ENCODE results near the gene GABRB1.

The GABRB1 gene

DNA sequence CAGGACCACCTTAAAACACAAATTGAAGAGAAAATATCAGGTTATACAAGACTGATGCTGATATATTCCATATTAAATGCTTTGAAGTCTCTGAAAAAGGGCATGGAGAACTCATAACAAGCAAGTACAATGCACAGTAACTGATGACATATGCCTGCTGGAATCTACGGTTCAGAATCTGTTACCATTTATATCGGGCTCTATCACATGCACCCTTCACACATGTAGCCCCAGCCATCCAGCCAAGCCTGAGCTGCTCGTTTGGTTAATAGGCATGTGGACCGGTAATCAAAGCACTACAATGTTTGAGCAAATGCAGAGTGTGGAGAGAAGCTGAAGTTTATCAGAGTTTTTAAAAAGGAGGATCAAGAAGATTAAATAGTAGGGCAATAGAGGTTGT, 420.3 kb downstream of the GABRB1 start:
- H3K36me3 Mint-ChIP-seq (ENCODE audit: low read depth): peaks cover 64% of the 10 kb centered on the region
- H3K27ac Mint-ChIP-seq: no peak overlapping the region
- H3K4me1 Mint-ChIP-seq (ENCODE audit: low read depth): no peaks in the 10 kb centered on the region
- H3K9me3 Mint-ChIP-seq: no peaks in the 10 kb centered on the region
- intact Hi-C loops (cut with micrococcal nuclease): no loop called here
- no peak overlapping the region for H3K4me3 Mint-ChIP-seq
- H3K27me3 Mint-ChIP-seq: no peaks in the 10 kb centered on the region

DNA sequence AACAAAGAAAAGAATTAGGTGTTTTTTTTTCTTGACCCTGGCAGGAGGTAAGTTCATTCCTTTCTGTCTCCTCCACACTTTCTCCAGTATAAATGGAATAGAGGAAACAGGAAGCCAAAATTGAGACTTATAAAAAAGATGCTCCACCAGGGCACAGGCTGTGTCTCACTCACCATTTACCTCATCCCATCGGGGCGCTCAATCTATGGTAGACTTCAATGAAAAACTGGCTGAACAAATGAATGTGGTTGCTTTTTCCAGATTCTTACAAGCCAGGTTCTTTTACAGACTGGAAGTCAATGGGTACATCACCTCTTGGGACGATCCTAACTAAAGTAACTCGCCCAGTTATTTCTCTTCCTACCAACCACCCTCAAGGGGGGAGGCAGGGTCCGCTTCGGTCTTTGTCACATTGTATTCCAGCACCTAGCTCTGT, 431.4 kb downstream of the GABRB1 start:
- H3K36me3 Mint-ChIP-seq (ENCODE audit: low read depth): peaks cover 24% of the 10 kb centered on the region
- peak overlapping the region; percentile 93 for H3K27ac Mint-ChIP-seq
- peak overlapping the region; percentile 87 for H3K4me3 Mint-ChIP-seq
- no peaks in the 10 kb centered on the region for H3K9me3 Mint-ChIP-seq
- intact Hi-C loops (cut with micrococcal nuclease): loop anchor here (1.0 to 5.0 kb wide), 2 partner anchors 22 to 104 kb away; partner anchors contain the start of gene ATP10D
- H3K27me3 Mint-ChIP-seq: no peaks in the 10 kb centered on the region
- H3K4me1 Mint-ChIP-seq (ENCODE audit: low read depth): peaks cover 34% of the 10 kb centered on the region

DNA sequence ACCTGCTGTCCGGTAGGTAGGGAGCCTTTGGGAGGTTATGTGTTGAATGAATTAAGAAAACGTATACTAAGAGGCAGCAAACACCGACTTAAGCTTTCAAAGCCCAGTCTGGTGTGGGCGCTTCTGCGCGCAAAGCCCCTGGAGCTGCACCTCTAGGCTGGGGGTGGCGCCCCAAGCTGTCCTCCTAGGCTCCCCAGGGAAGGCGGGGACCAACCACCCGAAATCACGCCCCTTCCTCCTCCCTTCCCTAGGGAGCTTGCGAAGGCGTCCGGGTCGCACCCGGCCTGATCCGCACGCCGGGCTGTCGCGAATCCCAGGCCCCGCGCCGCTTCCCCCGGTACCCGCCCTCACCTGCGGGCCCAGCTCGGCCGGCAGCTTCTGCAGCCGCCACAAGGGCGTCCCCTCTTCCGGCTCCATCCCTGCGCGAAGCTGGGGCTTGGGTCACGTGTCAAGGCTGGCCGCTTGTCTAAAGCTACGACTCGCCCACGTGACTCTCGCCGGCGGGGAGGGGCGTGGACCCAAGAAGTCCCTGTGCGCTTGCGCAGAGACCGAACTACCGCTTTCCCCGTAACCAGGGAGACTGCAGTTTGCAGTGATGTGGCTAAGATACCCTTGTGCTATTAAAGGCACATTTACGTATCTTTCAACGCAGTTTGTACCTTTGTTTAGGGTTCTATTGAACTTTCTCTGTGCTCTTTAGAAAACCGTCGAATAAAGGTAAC, 432.0 kb downstream of the GABRB1 start, which contains the start of gene COMMD8:
Gene COMMD8, minus strand, starts transcription at position 468 of the 722 bp plus-strand sequence. Its CDS starts 51 bp downstream, at position 417.
- peak within 1 kb of the TSS; percentile 93 for H3K27ac Mint-ChIP-seq
- H3K9me3 Mint-ChIP-seq: no peaks in the 10 kb centered on the region
- peak within 1 kb of the TSS; percentile 87 for H3K4me3 Mint-ChIP-seq
- peaks cover 18% of the 10 kb centered on the region for H3K36me3 Mint-ChIP-seq (ENCODE audit: low read depth)
- H3K27me3 Mint-ChIP-seq: no peaks in the 10 kb centered on the region
- intact Hi-C loops (cut with micrococcal nuclease): loop anchor here (1.0 to 5.0 kb wide), 2 partner anchors 22 to 104 kb away; partner anchors contain the start of gene ATP10D
- H3K4me1 Mint-ChIP-seq (ENCODE audit: low read depth): peaks cover 34% of the 10 kb centered on the region

DNA sequence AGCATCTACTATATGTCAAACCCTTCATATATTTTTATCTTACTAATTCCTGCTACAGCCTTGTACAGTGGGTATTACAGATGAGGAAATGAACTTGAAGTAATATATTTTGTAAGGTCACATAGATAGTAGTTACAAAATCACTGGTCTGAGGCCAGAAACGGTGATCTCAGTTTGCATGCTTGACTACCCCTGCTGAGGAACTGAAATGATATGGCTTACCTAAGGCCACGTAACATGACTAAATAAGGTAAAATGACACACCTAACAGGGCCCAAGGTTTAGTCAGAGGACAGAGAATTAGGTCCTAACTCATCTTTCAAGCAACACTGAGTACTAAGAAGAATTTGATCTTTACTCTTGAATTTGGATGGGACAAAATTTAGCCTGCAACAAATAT, 433.6 kb downstream of the GABRB1 start:
- no peaks in the 10 kb centered on the region for H3K9me3 Mint-ChIP-seq
- no peak overlapping the region for H3K27ac Mint-ChIP-seq
- no peak overlapping the region for H3K4me3 Mint-ChIP-seq
- H3K4me1 Mint-ChIP-seq (ENCODE audit: low read depth): peaks cover 34% of the 10 kb centered on the region
- intact Hi-C loops (cut with micrococcal nuclease): no loop called here
- H3K27me3 Mint-ChIP-seq: no peaks in the 10 kb centered on the region
- peaks cover 5% of the 10 kb centered on the region for H3K36me3 Mint-ChIP-seq (ENCODE audit: low read depth)

DNA sequence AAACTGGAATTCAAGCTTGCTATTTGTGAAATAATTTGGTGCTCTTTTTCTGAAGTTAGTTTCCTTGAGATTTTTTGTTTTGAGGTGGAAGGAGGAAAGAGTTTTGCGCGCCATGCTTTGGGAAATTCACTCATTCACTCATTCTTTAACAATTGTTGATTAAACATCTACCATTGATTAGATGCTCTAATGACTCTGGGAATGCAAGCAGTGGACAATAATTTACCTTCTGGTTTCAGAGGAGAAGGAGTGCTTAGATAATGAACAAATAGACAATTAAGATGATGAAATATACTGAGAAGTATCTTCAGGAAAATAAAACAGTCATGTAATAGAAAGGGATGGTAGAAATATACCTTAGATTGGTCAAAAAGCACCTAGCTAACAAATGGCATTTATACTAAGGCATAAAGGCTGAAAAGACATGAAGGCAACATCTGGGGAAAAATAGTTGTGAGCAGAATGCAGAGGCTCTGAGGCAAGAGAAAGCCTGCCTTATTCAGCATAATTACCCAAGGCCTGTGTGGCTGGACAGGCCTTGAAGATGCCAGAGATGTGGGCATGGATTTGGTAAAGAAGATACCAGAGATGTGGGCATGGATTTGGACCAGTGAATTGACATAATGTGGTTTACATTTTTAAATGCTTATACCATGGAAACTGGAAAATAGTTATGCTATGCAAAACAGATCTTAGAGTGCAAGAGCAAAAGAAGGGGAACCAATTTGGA, 434.9 kb downstream of the GABRB1 start:
- no peak overlapping the region for H3K4me3 Mint-ChIP-seq
- H3K27me3 Mint-ChIP-seq: no peaks in the 10 kb centered on the region
- H3K4me1 Mint-ChIP-seq (ENCODE audit: low read depth): peaks cover 26% of the 10 kb centered on the region
- intact Hi-C loops (cut with micrococcal nuclease): no loop called here
- peaks cover 5% of the 10 kb centered on the region for H3K36me3 Mint-ChIP-seq (ENCODE audit: low read depth)
- H3K9me3 Mint-ChIP-seq: no peaks in the 10 kb centered on the region
- H3K27ac Mint-ChIP-seq: no peak overlapping the region

DNA sequence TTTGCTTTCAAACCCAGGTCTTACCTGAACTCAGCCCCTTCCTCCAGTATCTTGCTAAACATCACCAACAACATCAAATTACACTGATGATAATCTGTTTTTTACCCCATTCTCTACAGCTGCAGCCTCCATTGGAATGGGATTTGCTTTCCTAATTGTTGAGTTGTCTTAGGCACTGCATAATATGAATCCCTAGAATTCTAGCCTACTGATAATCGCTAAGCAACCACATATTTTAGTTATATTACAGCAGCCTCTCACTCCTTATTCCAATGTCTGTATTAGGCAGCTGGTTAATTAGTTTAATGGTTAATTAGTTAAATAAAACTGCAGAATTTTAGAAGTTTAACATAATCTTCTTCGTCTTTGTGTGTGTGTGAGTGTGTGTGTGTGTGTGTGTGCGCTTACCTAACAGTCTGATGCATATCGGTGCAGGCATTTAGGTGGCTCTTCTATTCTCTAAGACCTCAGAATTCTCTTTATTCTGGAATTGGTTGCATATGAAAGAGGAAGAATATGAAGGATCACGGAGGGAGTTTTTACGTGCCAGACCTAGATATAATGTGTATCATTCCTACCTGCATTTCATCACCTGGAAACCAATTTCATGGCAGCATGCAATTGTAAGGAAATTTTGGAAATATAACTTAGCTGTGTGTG, 437.5 kb downstream of the GABRB1 start:
- Mint-ChIP-seq H3K36me3 (ENCODE audit: low read depth) (no peaks in the 10 kb centered on the region), H3K4me1 (ENCODE audit: low read depth) (peaks cover 20% of the 10 kb centered on the region), H3K27ac (no peak overlapping the region), H3K9me3 (no peaks in the 10 kb centered on the region), H3K4me3 (no peak overlapping the region), H3K27me3 (no peaks in the 10 kb centered on the region)
- intact Hi-C loops (cut with micrococcal nuclease): no loop called here

DNA sequence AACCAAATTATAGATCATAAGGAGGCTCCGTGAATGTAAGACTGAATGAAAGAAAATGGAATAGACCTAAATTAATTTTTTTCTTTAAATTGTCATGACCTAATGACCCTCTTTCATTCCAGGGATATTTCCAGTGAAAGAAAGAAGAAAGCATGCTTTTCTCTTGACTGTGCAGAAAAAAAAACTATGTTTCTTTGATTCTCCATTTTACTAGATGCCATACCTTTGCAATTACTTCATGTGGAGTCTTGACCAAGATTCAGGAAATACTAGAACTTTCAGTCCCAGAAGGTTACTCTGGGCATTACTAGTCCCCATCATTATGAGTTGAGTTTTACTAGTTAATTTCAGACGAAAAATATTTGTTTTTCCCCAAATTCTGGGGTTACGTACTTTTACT, 438.6 kb downstream of the GABRB1 start:
- H3K9me3 Mint-ChIP-seq: peaks cover 5% of the 10 kb centered on the region
- H3K27me3 Mint-ChIP-seq: no peaks in the 10 kb centered on the region
- intact Hi-C loops (cut with micrococcal nuclease): no loop called here
- no peaks in the 10 kb centered on the region for H3K36me3 Mint-ChIP-seq (ENCODE audit: low read depth)
- no peak overlapping the region for H3K4me3 Mint-ChIP-seq
- H3K4me1 Mint-ChIP-seq (ENCODE audit: low read depth): peaks cover 24% of the 10 kb centered on the region
- H3K27ac Mint-ChIP-seq: no peak overlapping the region

DNA sequence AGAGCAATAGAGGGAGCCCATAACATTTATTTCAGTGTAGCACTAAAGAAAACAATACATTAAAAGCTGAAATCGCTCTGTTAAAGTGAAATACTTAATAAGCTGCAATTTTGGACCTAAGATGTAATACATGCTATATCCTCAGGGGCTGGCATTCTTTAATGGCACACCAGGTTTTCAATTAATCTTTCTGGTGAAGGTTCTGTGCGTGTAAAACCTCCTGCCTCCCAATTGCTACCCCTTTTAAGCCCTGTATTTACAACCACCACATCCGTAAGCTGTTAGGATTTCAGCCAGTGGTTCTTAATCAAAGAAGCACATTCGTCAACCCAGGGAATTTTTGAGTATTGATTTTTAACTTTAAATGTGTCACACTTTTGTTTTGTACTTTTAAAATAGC, 439.7 kb downstream of the GABRB1 start:
- Mint-ChIP-seq H3K27ac (no peak overlapping the region), H3K9me3 (peaks cover 8% of the 10 kb centered on the region), H3K27me3 (no peaks in the 10 kb centered on the region)

DNA sequence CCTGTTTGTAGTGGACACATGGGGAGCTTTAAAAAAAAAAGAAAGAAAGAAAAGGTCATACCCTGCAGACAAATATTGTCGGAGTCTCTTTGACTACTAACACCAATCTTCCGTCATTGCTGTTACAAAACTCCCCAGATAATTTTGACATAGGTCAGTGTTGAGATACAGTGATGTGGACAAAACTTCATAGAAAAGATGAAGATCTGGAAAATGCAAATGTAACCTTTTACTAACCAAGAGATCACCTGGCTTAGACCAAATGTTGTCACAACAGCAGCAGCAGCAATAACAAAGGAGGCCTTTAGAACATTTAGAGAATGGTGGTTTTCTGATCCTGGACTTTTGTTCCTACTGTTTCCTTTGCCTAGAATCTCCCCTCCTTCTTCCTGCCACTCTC, 440.2 kb downstream of the GABRB1 start:
- Mint-ChIP-seq H3K4me3 (no peak overlapping the region), H3K9me3 (peaks cover 8% of the 10 kb centered on the region), H3K27ac (no peak overlapping the region), H3K27me3 (no peaks in the 10 kb centered on the region), H3K4me1 (ENCODE audit: low read depth) (peaks cover 20% of the 10 kb centered on the region), H3K36me3 (ENCODE audit: low read depth) (no peaks in the 10 kb centered on the region)
- intact Hi-C loops (cut with micrococcal nuclease): no loop called here

More for the DNA sequence above, 439.7 kb downstream of the GABRB1 start:
- H3K4me3 Mint-ChIP-seq: no peak overlapping the region
- H3K4me1 Mint-ChIP-seq (ENCODE audit: low read depth): peaks cover 20% of the 10 kb centered on the region
- H3K36me3 Mint-ChIP-seq (ENCODE audit: low read depth): no peaks in the 10 kb centered on the region
- intact Hi-C loops (cut with micrococcal nuclease): no loop called here

DNA sequence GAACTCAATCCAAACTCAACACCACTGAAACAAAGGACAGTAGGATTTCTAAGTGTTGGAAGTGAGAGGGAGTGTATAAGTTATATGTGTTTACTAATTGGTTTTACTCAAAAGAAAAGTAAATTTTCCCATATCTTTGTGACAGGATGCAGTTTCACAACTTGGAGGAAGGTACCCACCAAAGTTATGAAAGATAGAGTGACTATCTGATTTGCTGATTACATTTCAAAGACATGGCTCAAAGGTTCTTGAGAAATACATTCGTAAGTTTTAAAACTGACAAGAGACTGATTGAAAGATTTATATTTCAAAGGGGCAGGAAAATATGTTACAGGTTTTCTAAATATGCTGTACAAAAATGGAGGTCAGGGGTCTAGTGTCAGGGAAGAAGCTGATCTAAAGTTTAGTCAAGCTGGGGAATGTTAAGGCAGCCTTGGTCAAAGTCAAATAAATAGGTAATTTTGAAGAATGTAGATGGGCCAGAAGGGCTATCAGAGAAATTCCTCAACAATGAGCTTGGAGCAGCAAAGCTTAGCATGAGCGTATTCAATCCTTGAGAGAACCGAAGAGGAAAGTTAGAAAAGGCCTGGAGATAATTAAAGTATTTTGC, 441.9 kb downstream of the GABRB1 start:
- Mint-ChIP-seq H3K27me3 (no peaks in the 10 kb centered on the region), H3K36me3 (ENCODE audit: low read depth) (no peaks in the 10 kb centered on the region), H3K27ac (no peak overlapping the region), H3K9me3 (peaks cover 8% of the 10 kb centered on the region), H3K4me3 (no peak overlapping the region), H3K4me1 (ENCODE audit: low read depth) (peaks cover 20% of the 10 kb centered on the region)
- intact Hi-C loops (cut with micrococcal nuclease): no loop called here

DNA sequence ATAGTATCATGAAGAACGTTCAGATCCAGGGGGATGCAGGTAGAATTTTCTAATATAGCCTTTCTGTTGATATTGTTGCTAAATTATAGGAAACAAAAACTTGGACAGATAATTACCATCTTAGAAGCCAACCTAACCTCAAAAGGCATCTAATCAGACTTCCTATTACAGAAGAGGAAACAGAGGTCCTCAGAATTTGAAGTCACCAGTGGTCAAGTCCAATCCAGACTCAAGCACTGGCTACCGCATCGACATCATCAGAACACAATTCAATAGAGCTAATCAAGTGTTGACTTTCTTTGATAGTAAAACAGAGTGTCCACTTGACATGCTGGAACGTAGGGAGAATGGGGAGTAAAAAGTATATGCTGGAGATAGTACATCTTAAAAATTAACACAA, 443.4 kb downstream of the GABRB1 start:
- peaks cover 8% of the 10 kb centered on the region for H3K9me3 Mint-ChIP-seq
- H3K4me1 Mint-ChIP-seq (ENCODE audit: low read depth): peaks cover 20% of the 10 kb centered on the region
- intact Hi-C loops (cut with micrococcal nuclease): no loop called here
- H3K27me3 Mint-ChIP-seq: no peaks in the 10 kb centered on the region
- no peak overlapping the region for H3K4me3 Mint-ChIP-seq
- H3K27ac Mint-ChIP-seq: no peak overlapping the region
- H3K36me3 Mint-ChIP-seq (ENCODE audit: low read depth): no peaks in the 10 kb centered on the region

DNA sequence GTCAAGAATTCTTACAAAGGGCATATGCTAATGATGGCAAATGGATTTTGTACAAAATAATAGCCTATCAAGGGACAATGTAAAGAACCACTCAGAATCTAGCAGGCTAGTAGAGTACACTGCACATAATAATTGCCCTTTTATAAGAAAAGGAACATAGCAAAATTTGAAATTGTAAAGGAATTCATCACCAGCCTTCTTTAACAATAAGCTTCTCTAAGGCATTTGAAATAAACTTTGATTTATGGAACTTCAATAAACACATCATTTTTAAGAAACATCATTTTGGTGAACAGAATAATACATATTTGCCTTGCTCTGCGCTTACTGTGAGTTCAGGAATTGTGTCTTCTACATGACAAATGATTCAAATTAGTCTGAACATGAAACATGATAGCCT, 444.0 kb downstream of the GABRB1 start:
- Mint-ChIP-seq H3K9me3 (peaks cover 8% of the 10 kb centered on the region), H3K27ac (no peak overlapping the region), H3K36me3 (ENCODE audit: low read depth) (no peaks in the 10 kb centered on the region), H3K4me3 (no peak overlapping the region), H3K27me3 (no peaks in the 10 kb centered on the region), H3K4me1 (ENCODE audit: low read depth) (peaks cover 20% of the 10 kb centered on the region)
- intact Hi-C loops (cut with micrococcal nuclease): no loop called here

Data from dendritic cell treated with granulocyte-macrophage colony-stimulating factor and Interleukin-4, amounts not matched to agents 40 ng/mL and 50 ng/mL, for 4 days (primary cell).